Measurements from ENCODE around the gene KATNA1.

GRCh38 chr6:149694921-149695320 lies 46.4 kb upstream of the KATNA1 start:
- no peak for TF ChIP-seq CTCF (IDR thresholded peaks at IDR 0.05)
- no peak for TF ChIP-seq POLR2A (IDR thresholded peaks at IDR 0.05)

All from esophagus squamous epithelium (tissue), 4 donors.